Body of pancreas (tissue), 4 donors: Measurements from ENCODE around the gene MGRN1. TPM values are rescaled to one million over a fixed set of nuclear protein-coding genes. Genes with fewer than 3 reads are reported as not detected.
A peak's percentile ranks its signal among the peaks of the same experiment; 100 is the strongest.

ENCODE experiments used
- ATAC-seq: fragments of 150-250 bp; one replicate; pipeline ENCODE4 v1.9.1; 2016
- DNase-seq, 4 donors: peaks; one replicate each; pipeline ENCODE4 v3.0.0-alpha.2; 2019
- H3K27ac ChIP-seq, 4 donors: fragments of 200-600 bp; sonication (generic); 1 replicate in 3 of 4; 2 replicates in 1 of 4; pipeline versions ENCODE4 v1.5.1 to v1.6.1; 2016 to 2019; ENCODE audit warnings: mild to moderate bottlenecking in 1 of 4, mixed read lengths in 1 of 4, moderate library complexity in 1 of 4
- H3K27me3 ChIP-seq, 2 donors: fragments of 200-600 bp; sonication (generic); one replicate each; pipeline ENCODE4 v1.6.0; 2016; ENCODE audit warnings: mild to moderate bottlenecking in 1 of 2
- H3K36me3 ChIP-seq, 2 donors: fragments of 200-600 bp; sonication (generic); replicated peaks in 1 of 2; 2 replicates each; pipeline ENCODE4 v1.5.1; 2016; ENCODE audit warnings: low read depth in 2 of 2; ENCODE audit not compliant: insufficient read depth in 1 of 2
- H3K4me1 ChIP-seq: fragments of 200-600 bp; sonication (generic); one replicate; pipeline ENCODE4 v1.6.0; 2016
- H3K4me3 ChIP-seq, 2 donors: fragments of 200-600 bp; sonication (generic); 1 replicate in 1 of 2; 2 replicates in 1 of 2; pipeline ENCODE4 v1.5.1; 2016 to 2019
- H3K9me3 ChIP-seq, 3 donors: fragments of 200-600 bp; sonication (generic); 1 replicate in 2 of 3; 2 replicates in 1 of 3; pipeline ENCODE4 v1.5.1; 2016
- POLR2A ChIP-seq, 3 donors: fragments of 450-650 bp; IDR thresholded peaks; one replicate each; pipeline ENCODE4 v1.6.1; 2016; ENCODE audit warnings: antibody characterized with exemption in 3 of 3, mild to moderate bottlenecking in 2 of 3
- WGBS, 2 donors: methylation state at CpG; one replicate each; pipeline ENCODE4 v1.1.5; 2017; 5-methylcytosine and 5-hydroxymethylcytosine counted together
- intact Hi-C: fragments of 100-400 bp; cut with DNase I; formaldehyde crosslinking; loops from one replicate; pipeline ENCODE4 v1.15.1; 2023
- total RNA-seq, 2 donors: library from RNA; depleted of rRNA; stranded (reverse); fragments of >200 nt; gene quantifications; one replicate each; pipeline ENCODE4 v1.1.0, GENCODE V29; 2016
- TF ChIP-seq, protein P1 (sequence below), 7 experiments: fragments of 450-650 bp in 4 of 7; fragments of 200-600 bp in 3 of 7; sonication (generic) in 3 of 7; IDR thresholded peaks; one replicate each; pipeline ENCODE4 v1.5.1; 2016 to 2019; ENCODE audit warnings: antibody characterized with exemption in 7 of 7

The MGRN1 gene
- total RNA-seq, 2 donors from 2014 or later, result 23.3 to 44.8 TPM

DNA sequence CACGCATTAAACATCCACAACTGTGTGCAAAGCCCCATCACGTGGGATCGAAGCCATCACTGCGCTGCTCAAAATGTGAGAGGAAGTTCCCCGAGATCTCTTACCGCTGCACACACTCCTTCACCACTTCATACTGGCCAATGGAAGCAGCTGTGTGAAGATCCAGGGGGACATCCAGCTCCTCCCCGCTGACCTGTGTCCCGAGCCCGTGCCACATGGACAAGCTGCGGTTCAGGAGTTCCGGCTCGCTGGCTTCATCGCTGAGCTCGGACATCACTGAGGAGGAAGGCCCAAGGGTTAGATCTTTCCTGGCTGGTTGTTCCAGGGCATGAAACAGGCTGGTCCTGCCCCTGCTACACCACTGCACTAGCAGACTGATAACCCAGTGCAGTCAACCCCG, 105.2 kb downstream of the MGRN1 start:
- intact Hi-C loops, result no loop called here
- TF ChIP-seq POLR2A (IDR thresholded peaks at IDR 0.05), result no peak
- TF ChIP-seq, protein P1, sequence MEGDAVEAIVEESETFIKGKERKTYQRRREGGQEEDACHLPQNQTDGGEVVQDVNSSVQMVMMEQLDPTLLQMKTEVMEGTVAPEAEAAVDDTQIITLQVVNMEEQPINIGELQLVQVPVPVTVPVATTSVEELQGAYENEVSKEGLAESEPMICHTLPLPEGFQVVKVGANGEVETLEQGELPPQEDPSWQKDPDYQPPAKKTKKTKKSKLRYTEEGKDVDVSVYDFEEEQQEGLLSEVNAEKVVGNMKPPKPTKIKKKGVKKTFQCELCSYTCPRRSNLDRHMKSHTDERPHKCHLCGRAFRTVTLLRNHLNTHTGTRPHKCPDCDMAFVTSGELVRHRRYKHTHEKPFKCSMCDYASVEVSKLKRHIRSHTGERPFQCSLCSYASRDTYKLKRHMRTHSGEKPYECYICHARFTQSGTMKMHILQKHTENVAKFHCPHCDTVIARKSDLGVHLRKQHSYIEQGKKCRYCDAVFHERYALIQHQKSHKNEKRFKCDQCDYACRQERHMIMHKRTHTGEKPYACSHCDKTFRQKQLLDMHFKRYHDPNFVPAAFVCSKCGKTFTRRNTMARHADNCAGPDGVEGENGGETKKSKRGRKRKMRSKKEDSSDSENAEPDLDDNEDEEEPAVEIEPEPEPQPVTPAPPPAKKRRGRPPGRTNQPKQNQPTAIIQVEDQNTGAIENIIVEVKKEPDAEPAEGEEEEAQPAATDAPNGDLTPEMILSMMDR (IDR thresholded peaks at IDR 0.05), result no peak
- Histone ChIP-seq H3K4me1 (peaks cover 5% of the 10 kb centered on the region), H3K27me3 (no peaks in the 10 kb centered on the region), H3K27ac (no peak overlapping the region), H3K9me3 (no peaks in the 10 kb centered on the region), H3K4me3 (no peak overlapping the region), H3K36me3 (peaks cover 0 to 7% of the 10 kb centered on the region in 2 donors)
- ATAC-seq, result no peak
- DNase-seq, result no peak
- 89 to 91% methylated on average over 8 to 15 of the region's 15 CpGs for WGBS, 2 donors

DNA sequence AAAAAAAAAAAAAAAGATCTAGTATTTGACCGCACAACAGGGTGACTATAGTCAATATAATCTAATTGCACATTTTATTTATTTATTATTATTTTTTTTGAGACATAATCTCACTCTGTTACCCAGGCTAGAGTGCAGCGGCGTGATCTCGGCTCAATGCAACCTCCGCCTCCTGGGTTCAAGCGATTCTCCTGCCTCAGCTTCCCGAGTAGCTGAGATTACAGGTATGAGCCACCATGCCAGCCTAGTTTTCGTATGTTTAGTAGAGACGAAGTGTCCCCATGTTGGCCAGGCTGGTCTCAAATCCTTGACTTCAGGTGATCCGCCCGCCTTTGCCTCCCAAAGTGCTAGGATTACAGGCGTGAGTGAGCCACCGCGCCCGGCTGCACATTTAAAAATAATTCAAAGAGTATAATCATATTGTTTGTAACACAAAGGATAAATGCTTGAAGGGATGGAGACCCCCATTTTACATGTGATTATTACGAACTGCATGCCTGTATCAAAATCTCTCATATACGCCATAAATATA, 108.7 kb downstream of the MGRN1 start:
- DNase-seq (no peak), ATAC-seq (no peak)
- Histone ChIP-seq H3K27ac (peak overlapping the region in 2 of 4 donors; percentile 94 to 95), H3K4me3 (peak overlapping the region; percentile 71 to 98), H3K27me3 (no peaks in the 10 kb centered on the region), H3K36me3 (peaks cover 0 to 2% of the 10 kb centered on the region in 2 donors), H3K4me1 (peaks cover 11% of the 10 kb centered on the region), H3K9me3 (no peaks in the 10 kb centered on the region)
- TF ChIP-seq, protein P1 (IDR thresholded peaks at IDR 0.05), result no peak
- TF ChIP-seq POLR2A (IDR thresholded peaks at IDR 0.05), result no peak
- 18 to 24% methylated on average over 17 of the region's 17 CpGs for WGBS, 2 donors
- intact Hi-C loops, result no loop called here

DNA sequence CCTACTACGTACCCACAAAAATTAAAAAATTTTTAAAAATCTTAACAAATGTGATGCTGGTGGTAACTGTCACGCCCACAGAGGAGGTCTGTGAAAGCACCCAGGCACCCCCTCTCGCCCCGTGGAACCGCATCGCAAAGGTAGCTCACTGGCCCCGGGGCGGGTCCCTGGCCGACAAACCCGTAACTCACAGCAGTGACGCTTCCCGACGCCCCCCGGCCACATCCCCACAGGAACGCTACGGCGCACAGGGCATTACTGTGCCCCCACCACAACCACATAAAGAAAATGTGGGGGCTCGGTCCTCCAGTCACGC, 109.1 kb downstream of the MGRN1 start:
- TF ChIP-seq, protein P1 (IDR thresholded peaks at IDR 0.05), result no peak
- TF ChIP-seq POLR2A (IDR thresholded peaks at IDR 0.05), result no peak
- Histone ChIP-seq H3K9me3 (no peaks in the 10 kb centered on the region), H3K27ac (peak overlapping the region; percentile 68 to 95 (median 82)), H3K36me3 (peaks cover 0 to 2% of the 10 kb centered on the region in 2 donors), H3K4me3 (peak overlapping the region; percentile 71 to 98), H3K27me3 (no peaks in the 10 kb centered on the region), H3K4me1 (peaks cover 11% of the 10 kb centered on the region)
- WGBS, 2 donors, result 0 to 1% methylated on average over 8 to 19 of the region's 19 CpGs
- ATAC-seq (no peak), DNase-seq (peak in 1 of 4 donors; percentile 29)
- intact Hi-C loops, result no loop called here

DNA sequence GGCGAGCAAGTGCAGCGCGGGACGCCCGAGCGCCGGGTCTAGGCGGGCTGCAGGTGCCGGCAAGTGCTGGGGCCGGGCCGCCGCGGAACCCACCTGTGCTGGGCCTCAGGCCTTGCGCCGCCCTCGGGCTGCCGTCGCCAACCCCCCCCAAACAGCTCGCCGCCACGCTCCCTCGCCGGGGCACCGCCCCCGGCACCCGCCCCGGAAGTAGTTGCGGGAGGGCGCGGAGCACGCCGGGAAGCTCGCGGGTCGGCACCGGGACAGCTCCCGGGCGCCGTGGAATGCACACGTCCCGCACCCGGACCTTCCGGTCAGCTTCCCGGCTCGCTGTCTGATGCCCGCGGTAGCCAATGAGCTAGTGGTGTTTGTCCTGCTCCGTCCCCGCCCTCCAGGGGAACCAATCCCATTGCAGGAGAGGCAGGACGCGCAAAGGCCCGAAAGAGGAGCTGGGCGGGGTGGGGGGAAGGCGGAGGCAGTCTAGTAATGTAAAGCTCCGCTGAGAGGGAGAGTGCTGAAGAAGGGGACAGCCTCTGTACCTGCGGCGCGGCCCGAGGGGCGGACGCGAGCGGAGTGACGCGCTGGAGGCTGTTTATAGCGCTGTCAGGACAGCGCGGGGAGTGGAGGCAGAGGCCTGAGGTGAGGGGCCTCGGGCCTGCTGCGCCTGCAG, 109.6 kb downstream of the MGRN1 start, which contains the start of the genes ANKS3 and DNAAF8:
ANKS3 (minus strand) TSS at position 209 of the 667 bp plus-strand sequence. CDS start 4,122 bp downstream, outside the sequence.
DNAAF8 (plus strand) TSS at position 475 of the 667 bp plus-strand sequence. CDS start 1,978 bp downstream, outside the sequence.
- H3K27me3 ChIP-seq, result no peaks in the 10 kb centered on the region
- DNase-seq, result peak; percentile 95 to 98 (median 97)
- peak within 1 kb of the TSS; percentile 68 to 95 (median 82) for H3K27ac ChIP-seq
- H3K4me1 ChIP-seq, result peaks cover 11% of the 10 kb centered on the region
- peak; percentile 98 for ATAC-seq
- H3K9me3 ChIP-seq, result no peaks in the 10 kb centered on the region
- peak in 2 of 3 donors; percentile 44 to 65 for TF ChIP-seq POLR2A (IDR thresholded peaks at IDR 0.05)
- TF ChIP-seq, protein P1 (IDR thresholded peaks at IDR 0.05), result no peak
- peaks cover 0 to 2% of the 10 kb centered on the region in 2 donors for H3K36me3 ChIP-seq
- H3K4me3 ChIP-seq, result peak within 1 kb of the TSS; percentile 93 to 98
- intact Hi-C loops, result no loop called here
- 0% methylated on average over 10 to 60 of the region's 70 CpGs for WGBS, 2 donors
